HG03521 (cell line): ENCODE results near the gene SNX13.

Experiments used
- ATAC-seq: cut with Tn5 transposase; IDR thresholded peaks from one replicate; pipeline ENCODE4 v1.9.1; 2021; ENCODE audit warnings: mild to moderate bottlenecking, moderate library complexity; ENCODE audit not compliant: unreplicated experiment

SNX13 gene

GRCh38 chr7:17946591-17946990 lies 6.3 kb upstream of the SNX13 start:
- ATAC-seq = peak; percentile 74

GRCh38 chr7:17944720-17945119 lies 4.4 kb upstream of the SNX13 start:
- ATAC-seq = no peak

GRCh38 chr7:17943006-17943405 lies 2.7 kb upstream of the SNX13 start:
- ATAC-seq = no peak

- no peak for ATAC-seq
Measured at GRCh38 chr7:17942231-17942630, 1.9 kb upstream of the SNX13 start.

- no peak for ATAC-seq
Measured at GRCh38 chr7:17940951-17941431, 697 bp upstream of the SNX13 start.

GRCh38 chr7:17939606-17940301 lies 540 bp downstream of the SNX13 start:
- peak; percentile 26 for ATAC-seq

- no peak for ATAC-seq
Measured at GRCh38 chr7:17939211-17939605, 1.1 kb downstream of the SNX13 start.

- ATAC-seq = no peak
Measured at GRCh38 chr7:17937506-17938120, 2.7 kb downstream of the SNX13 start.

GRCh38 chr7:17936321-17936720 lies 4.0 kb downstream of the SNX13 start:
- no peak for ATAC-seq

- ATAC-seq = no peak
Measured at GRCh38 chr7:17934612-17935240, 5.6 kb downstream of the SNX13 start.

GRCh38 chr7:17934094-17934493 lies 6.2 kb downstream of the SNX13 start:
- no peak for ATAC-seq

- ATAC-seq = no peak
Measured at GRCh38 chr7:17932770-17933169, 7.5 kb downstream of the SNX13 start.

GRCh38 chr7:17931069-17931468 lies 9.2 kb downstream of the SNX13 start:
- no peak for ATAC-seq

GRCh38 chr7:17930546-17930945 lies 9.7 kb downstream of the SNX13 start:
- ATAC-seq = no peak

- no peak for ATAC-seq
Measured at GRCh38 chr7:17929647-17930395, 10.5 kb downstream of the SNX13 start.

- ATAC-seq = no peak
Measured at GRCh38 chr7:17928055-17928454, 12.2 kb downstream of the SNX13 start.

- ATAC-seq = no peak
Measured at GRCh38 chr7:17921857-17922416, 18.4 kb downstream of the SNX13 start.

GRCh38 chr7:17917842-17918241 lies 22.5 kb downstream of the SNX13 start:
- ATAC-seq = no peak

- ATAC-seq = no peak
Measured at GRCh38 chr7:17916786-17917185, 23.5 kb downstream of the SNX13 start.

GRCh38 chr7:17915796-17916195 lies 24.5 kb downstream of the SNX13 start:
- no peak for ATAC-seq

- ATAC-seq = no peak
Measured at GRCh38 chr7:17915168-17915567, 25.1 kb downstream of the SNX13 start.
